UCSD-AML1 (cell line): ENCODE data around the gene NT5C2.

ENCODE experiments used
- DNase-seq: peaks from one replicate; lab custom pipeline; 2025; ENCODE audit not compliant: unreplicated experiment; lab: John Stamatoyannopoulos, UW

Gene NT5C2

DNA sequence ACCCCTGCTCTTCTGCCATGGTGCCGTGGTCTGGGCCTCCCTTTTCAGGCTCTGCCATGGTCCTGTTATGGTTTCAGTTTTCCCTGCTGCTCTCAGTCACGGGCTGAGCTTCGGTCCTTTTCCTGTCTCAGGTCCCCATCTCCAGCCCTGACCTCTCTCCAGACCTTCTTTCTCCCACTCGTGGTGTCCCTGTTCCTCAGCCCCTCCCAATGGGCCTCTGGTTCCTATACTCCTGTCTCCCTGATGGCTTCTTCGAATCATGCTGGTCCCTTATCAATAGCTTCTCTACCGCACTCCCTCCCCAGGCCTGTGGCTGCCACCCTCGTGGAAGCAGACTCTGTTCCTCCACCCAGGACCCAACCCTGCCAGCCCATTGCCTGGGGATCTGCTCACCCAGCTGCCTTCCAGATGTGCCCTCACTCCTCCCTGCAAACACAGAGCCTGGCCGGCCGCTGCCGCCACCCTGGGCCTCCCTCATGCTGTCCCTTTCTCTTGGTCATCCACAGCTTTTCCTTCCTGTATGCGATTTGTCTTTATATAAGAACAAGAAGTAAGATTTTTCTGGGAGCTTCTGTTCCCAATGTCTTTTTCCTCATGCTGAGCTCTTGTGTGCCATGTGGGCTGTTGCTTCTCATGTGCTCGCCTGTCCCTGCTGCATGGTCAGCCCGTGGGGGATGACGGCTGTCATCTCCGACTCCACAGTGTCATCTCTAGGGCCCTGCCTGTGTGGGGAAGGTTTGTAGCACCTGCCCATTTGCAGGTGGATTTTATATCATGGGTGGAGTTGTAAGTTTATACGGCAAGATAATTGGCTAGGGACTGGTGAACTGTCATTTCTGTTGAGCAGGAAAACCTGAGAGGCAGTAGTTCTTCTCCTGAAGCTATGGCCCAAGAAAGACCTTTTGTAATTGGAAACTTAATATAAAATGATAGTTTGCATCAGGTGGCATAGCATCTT, 126.7 kb downstream of the NT5C2 start:
- DNase-seq: no peak

GRCh38 chr10:103064956-103065355, 128.1 kb downstream of the NT5C2 start:
- no peak for DNase-seq

DNA sequence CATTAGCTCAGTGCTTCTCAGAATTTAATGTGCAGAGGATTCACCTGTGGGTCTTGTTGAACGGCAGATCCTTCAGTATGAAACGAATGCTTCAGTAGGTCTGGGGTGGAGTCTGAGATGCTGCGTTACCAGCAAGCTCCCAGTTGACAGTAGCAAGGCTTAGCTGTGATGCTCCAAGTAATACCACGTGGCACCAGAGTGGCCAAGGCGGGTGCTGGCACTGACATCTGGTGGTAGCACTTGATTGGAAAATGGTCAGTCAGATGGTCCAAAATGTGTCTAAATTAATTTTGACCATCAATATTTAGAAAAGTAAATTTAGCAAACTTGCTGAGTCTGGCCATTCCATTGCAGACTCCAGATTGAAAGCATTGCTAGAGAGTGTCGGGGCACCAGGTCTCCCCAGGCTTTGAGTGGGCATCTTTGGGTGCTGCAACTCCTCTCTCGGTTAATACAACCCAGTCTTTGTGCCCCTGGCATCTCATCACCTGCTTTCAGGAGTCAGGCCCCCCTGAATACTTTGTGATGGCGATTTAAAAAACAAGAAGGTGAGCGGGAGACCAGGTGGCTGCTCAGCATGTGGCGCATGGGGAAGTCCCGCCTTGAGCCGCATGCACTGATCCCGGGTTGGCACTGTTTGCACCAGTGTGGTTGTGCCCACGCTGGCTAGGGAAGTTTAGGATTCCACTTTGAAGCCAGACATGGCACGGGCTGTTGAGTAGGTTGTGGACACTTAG, 130.1 kb downstream of the NT5C2 start:
- no peak for DNase-seq

DNA sequence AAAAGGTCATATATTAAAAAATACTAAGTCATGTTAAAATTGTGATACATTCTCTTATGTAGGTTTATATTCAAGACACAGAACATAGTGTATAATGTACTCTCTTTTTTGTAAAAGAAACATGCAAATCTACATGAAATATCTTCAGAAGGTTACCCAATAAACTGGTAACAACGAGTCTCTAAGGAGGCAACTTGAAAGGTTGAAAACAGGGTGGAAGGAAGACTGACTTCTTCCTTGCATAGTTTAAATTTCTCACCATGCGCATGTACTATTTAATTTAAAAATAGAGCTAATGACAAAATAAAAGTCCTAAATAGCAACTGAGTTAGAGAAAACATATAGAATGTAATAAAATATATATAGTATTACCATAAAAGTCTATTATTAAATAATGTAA, 132.5 kb downstream of the NT5C2 start:
- DNase-seq: no peak

GRCh38 chr10:103058034-103058433, 135.0 kb downstream of the NT5C2 start:
- no peak for DNase-seq

GRCh38 chr10:103055105-103055504, 138.0 kb downstream of the NT5C2 start:
- DNase-seq: no peak

DNA sequence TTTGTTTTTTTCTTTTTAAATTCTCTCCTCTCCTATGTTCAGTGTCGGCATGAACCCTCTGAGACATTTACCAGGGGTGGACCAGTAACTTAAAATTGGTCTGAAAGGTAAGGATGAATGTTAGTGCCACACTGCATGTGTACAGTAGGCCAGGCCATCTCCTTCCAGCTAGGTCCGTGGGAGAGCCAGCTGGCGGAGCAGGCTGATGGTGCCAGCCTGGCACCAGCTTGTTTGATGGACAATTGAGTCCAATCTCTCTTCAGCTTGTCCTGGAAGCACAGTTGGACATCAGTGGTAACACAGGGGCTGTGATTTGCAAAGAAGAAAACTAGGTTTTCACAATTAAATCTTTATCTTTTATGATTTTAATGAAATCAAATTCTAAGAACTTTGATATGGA, 138.5 kb downstream of the NT5C2 start:
- DNase-seq: no peak

DNA sequence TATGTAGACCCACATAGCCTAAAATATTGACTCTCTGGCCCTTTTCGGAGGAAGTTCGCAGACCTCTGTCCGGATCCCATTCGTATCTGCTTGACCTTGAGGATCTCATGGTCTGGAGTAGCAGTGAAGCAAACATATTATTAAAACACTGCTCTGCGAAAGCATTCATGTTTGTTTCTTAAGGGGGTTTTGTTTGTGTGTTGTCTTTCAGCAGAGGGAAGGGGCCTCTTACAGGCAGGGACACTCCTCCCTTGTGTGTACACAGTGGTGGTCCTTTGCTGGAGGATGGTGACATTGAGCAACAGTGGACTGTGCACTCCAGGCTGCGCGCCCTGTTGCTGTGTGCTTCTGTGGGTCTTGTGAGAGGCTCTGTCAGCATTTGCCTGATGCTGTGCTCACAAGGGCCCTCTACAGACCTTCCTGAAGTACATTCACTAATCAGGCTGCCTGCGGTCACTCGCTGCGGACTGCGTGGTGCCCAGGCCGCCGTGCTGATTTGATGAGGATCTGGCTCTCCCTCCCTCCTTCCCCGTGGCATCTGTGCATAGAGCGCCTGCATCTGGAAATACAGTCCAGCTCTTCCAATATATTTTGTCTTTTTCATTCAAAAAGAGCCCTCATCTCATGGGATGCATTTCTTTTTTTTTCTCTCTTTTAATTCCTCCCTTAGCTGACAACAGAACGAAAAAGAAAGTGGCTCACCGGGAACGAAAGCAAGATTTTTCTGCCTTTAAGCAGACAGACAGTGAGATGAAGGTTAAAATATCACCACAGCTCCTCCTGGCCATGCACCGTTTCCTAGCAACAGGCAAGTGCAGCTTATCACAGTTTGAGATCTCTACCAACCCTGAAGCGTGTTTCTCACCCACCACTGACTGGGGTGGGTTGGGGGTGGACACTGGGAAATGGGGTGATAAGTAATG, 139.2 kb downstream of the NT5C2 start:
- peak; percentile 31 for DNase-seq

DNA sequence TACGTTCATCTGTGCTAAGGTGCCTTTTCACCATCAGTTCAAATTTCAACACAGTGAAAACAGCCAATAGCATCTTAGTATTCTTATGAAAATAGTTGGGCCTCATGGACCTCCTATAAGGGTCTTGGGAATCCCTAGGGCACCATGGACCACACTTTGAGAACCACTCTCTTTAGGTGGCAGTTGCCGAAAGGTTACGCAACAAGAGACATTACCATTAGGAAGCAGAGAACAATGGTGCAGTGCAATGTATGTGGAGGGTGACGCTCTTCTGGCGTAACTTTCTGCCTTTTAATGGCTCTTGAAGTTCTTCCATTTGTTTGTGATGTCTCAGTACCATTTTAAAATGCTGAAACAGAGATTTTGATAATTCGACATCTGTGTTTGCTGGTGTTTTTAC, 143.8 kb downstream of the NT5C2 start:
- no peak for DNase-seq

- no peak for DNase-seq
These were observed 145.7 kb downstream of the NT5C2 start for GRCh38 chr10:103047381-103047780.

DNA sequence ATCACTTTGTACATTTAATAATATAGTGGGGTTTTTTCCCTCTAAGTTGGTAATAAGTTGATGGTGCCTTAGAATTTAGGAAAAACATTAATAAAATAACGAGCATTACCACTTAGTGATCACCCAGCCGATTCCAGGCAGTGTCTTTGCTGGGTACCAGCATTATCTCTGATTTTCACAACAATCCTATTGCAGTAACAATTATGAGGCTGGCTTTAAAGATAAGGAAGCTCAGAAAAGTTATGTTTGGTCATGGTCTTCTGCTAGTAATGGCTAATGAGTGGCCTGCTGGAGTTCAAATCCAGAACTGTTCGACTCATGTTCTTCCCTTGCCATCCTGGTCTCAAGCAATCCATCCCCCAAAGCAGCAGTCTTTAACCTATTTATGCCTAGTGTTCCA, 147.1 kb downstream of the NT5C2 start:
- DNase-seq: no peak

DNA sequence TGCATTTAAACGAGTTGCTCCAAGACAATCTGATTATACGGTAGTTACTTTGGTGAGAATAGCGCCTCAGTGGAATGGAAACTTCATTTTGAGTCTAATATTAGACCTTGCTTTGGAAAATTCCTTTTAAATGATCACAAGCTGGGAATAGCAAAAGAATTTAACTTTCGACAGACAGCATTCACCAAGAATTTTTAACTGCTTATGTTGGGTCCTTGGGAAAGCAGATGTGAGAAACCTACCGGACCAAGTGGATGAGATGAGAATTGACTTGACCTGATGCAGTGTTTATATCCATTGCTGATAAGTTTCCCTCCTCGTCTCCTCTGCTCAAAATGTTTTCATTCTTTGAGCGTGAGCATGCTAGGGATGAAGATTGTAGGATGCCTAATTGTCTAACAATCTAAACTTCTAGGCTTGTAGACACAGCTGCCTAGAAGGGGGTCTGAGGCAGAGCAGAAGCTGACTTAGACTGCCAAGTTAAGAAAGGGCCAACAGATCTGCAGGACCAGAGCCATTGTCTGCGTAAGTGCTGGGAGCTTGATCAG, 148.1 kb downstream of the NT5C2 start:
- no peak for DNase-seq

DNA sequence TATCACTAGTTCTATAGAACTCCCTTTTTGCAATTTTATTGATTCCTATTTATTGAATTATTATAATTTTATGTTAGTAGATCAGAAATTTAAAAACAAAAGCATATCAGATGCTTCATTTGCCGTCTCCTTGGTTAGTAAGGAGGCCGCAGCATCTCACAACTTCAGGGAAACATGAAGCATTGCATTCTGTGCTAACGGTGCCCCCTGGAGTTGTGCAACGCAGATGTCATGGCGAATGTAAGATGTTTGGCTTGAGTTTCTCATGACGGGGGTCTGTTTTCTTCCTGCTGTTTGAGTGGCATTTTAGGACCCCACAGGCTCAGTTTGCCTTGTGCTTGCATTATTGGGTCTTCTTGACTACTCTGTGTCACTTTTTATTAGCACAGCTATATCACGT, 150.2 kb downstream of the NT5C2 start:
- no peak for DNase-seq

DNA sequence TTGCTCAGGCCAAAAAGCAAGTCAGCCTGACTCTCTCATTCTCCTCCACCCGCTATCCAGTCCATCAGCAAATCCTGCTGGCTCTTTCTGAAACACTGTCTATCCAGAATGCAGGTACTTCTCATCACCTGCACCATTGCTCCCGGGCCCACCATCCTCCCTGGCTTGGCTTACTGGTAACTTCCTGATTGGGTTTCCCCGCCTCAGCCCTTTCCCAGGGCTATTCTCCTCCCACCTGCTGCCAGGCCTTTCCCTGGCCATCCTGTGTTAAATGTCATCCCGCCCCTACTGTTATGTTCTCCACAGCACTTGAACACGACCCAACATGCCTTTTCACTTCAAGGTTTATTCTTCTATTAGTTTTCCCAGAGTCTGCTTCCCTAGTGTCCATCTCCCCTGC, 150.9 kb downstream of the NT5C2 start:
- no peak for DNase-seq

DNA sequence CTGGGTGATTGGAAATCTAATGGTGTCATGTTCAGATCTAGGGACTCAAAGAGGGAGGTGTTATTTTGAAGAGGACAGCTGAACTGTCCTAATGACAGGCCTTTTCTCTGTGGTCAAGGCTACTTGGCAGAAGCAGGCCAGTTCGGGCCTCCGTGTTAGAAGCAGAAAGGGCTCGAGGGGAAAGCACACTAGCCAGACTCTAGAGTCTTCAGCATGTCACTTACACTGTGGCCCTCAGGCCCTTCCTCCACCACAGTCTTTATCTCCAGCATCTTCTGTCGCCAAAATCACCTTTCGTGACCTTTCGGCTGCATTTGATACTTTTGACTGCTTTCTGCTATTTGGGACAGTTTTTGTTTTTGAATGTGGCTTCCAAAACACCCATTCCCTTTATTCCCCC, 151.7 kb downstream of the NT5C2 start:
- DNase-seq: no peak

- DNase-seq: no peak
These were observed 152.7 kb downstream of the NT5C2 start for GRCh38 chr10:103040418-103040817.

DNA sequence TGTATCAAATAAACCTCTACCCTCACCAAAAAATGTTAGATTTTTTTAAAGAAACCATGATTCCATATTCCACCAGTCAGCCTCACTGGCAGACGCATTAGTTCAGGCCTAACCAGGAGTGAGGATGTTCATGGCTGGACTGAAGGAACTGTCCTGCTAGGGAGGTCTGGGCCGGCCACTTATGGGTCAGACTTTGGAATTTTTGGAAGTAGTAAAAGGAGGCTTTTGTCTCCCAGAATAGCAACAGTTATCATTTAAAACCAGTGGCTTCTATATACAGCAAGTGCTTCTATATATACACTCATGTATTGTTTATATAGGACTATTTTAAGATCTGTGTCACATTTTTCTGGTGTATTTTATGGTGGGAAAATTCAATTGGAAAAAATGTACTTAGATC, 154.5 kb downstream of the NT5C2 start:
- DNase-seq: no peak
